Kidney glomerular epithelial cell (primary cell): ENCODE data around the gene GABRG3.
"Not testable (repeated sequence)": the region's sequence is repeated elsewhere in the genome, so short reads cannot be mapped to it uniquely, and the experiment has no call there.

Experiments used
- DNase-seq: peaks from one replicate; lab custom pipeline; 2025; lab: John Stamatoyannopoulos, UW

GABRG3 gene

DNA sequence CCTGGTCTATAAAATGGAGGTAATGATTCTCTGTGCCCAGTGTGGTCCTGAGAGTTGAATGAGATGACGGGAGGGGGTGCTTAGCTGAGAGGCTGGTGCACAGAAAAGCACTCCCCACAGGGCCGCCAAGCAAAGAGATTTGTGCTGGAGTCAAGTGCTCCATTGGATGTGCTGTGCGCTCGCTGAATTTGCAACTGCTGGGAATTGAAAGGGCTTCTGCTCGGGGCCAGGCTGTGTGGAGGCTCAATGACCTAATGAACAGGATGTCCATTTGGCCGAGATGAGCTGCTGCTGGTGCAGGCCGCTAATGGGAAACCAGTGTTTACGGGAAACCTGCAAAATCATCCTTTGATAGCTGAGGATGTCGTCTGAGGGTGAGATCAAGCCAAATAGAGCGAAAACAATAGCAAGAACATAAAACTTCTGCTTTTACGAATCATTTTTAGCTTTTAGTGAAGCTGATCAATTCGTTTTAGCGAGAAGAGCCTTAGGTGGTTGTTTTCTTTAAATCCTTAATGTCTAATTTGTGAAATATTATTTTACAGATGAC, 211.7 kb downstream of the GABRG3 start:
- no peak for DNase-seq

- no peak for DNase-seq
Observed at GRCh38 chr15:27183201-27183600, 212.2 kb downstream of the GABRG3 start.

- DNase-seq = not testable (repeated sequence)
Observed at GRCh38 chr15:27191515-27191914, 220.5 kb downstream of the GABRG3 start.

DNA sequence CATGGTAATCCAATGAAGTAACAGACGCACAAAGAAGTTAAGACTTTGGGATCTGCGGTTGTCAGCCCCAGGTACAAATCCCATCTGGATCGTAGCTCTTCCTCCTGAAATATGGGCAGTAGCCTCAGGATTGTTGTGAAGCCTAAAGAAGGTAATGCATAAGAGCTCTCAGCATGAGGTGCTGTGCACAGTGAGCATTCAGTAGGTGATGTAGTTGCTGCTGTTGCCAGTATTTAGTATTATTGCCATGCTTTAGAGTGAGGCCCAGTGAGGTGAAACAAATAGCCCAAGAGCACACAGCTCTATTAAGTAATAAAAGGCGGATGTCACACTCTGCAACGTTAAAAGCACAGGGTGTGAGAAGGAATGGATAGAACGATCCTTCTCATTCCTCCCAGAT, 225.7 kb downstream of the GABRG3 start:
- no peak for DNase-seq

DNA sequence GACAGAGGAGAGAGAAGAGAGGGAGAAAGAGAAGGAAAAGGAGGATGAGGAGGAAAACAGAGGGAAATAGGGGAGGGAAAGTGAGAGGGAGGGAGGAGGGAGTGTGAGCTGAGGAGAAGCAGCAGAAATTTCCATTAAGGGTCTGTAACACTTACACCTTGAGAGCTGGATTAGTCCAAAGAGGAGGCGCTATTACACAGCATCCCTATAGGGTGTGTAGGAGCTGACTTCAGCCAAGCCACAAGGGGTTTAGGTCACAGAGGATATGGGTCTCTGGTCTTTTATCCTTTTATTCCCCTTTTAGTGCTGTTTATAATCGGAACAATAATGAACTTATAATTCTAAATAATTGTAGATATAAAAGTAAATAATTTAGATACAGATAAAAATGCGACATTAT, 230.4 kb downstream of the GABRG3 start:
- no peak for DNase-seq

- no peak for DNase-seq
Observed at GRCh38 chr15:27210176-27210575, 239.2 kb downstream of the GABRG3 start.

DNA sequence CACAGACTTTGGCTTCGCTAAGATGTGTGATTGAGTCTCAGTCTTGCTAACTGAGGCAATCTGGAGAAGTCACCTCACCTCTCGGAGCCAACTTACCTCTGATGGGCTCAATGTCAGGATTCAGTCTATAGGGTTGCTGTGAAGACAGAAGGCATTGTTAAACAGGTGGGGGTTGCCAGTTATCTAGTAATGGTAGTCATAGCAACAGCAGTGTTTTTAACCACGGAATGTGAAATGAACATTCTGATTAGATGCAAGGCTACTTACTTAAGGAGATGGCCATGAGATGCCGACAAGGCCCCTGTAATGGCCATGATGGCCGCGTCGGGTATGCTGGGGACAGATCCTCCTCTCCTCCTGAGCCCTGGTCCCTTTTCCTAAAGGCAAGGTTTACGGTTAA, 243.1 kb downstream of the GABRG3 start:
- no peak for DNase-seq

- DNase-seq = no peak
Observed at GRCh38 chr15:27214961-27215360, 244.0 kb downstream of the GABRG3 start.

DNA sequence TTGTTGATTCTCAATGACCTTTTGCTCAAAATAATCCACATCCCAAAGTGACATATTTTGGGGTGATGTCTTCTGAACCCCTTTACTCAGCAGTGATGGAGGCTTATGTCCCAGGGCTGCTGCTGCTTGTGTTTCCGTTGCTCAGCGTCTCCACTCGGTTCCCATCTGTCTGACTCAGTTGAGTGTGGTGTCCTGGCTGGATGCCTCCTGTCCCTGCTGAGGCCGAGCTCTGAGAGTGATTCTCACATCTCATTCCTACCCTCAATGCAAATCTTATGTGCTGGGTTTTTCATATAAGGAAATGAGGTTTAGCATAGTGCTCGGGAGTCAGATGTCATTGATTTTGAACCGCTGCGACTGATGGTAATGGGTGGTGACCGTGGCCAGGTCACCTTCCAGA, 247.4 kb downstream of the GABRG3 start:
- DNase-seq = no peak

GRCh38 chr15:27219636-27220035, 248.7 kb downstream of the GABRG3 start:
- DNase-seq = no peak

DNA sequence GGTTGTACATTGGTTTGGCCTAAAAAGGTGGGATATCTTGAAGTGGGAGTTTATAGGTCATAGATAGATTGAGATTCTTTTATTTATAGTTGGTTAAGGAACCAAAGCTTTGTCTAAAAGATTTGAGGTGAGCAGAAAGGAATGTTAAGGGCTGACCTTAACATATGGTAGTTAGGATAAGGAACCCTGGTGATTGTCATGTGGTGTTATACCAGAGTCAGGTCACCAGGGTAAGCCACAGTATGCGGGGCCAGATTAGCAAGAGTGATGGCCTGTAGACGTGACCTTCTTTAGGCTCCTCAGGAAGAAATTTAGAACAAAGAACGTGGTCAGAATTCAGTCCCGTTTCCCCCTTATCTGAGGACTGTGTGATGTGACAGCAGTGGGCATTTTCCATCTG, 249.2 kb downstream of the GABRG3 start:
- no peak for DNase-seq

DNA sequence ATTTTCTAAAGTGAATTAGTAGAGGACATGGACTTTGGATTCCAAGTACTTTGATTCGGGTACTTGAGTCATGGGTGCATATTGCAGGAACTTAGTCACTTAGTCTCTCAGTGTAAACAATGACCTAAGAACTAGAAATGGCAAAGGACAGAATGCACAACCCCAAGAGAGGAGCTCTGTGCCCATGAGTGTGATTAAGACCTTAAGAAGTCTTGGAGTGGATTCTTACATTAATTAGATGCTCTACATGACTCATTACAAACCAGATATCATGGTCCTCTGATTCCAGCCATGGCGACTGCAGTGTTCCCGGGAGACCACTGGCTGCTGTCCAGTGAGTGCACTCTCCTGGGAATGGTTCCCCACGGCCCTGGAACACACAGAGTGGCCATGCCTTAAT, 251.5 kb downstream of the GABRG3 start:
- DNase-seq = peak; percentile 25

GRCh38 chr15:27223179-27223578, 252.2 kb downstream of the GABRG3 start:
- no peak for DNase-seq

DNA sequence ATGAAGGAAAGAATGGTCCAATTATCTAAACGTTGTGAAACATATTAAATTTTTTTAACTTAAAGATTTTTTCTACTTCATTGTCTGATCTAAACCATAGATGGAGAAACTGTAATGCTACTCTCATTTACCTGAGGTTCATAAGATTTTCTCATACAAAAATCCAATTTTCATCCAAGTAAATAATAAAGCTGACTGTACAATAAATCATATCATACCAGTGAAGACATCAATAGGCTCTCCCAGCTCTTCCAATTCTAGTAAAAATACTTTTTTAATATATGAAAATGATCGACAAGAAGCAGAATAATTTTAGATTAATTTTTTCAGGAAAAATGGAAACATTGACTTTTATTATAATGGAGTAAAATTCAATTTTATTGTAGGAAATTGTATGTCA, 260.8 kb downstream of the GABRG3 start:
- no peak for DNase-seq

- DNase-seq = no peak
Observed at GRCh38 chr15:27232876-27233275, 261.9 kb downstream of the GABRG3 start.

DNA sequence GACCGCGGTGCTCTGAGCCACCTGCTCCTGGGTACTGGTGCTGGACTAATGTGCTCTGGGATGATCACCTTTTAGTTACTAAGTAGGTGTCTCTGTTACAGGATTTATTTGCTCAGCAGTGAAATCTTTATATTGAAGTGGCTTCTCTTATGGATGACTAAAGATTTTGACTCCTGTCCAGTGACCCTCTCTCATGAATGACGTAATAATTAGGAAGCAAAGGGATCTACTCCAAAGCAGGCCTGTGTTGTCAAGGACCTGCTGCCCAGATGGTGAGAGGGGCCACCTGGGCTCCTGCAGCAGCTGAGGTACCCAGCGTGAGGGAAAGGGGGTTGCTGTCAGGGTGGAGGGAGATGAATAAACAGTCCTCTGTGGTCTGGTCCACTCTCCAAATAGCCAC, 263.6 kb downstream of the GABRG3 start:
- DNase-seq = no peak

GRCh38 chr15:27235161-27235560, 264.2 kb downstream of the GABRG3 start:
- no peak for DNase-seq

- no peak for DNase-seq
Observed at GRCh38 chr15:27235681-27236080, 264.7 kb downstream of the GABRG3 start.

DNA sequence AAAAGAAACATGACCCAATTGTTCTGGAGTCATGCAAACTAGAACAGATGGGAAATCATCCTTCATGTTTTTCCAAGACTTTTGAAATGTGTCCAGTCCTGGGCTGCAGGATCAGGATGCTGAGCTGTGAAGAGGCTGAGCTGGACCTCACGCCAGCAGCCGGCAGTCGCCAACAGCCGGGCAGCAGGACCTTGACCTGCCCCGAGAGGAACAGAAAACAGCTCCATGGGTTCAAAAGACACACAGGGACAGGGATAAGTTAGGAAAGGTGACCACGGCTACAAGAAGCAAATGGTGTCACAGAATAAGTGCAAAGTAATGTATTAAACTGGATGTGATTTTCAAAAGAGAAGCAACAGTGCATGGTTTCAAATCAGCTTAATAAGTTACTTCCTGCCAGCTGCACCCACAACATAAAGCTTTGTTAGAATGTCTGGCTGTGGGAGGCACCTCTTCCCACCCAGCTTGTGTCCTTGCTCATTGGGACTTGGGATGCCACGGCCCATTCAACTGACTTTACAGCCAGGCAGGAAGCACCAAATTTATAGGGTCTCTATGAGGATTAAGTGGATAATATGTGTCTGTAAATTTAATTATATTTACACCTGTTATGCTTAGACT, 266.4 kb downstream of the GABRG3 start:
- no peak for DNase-seq

DNA sequence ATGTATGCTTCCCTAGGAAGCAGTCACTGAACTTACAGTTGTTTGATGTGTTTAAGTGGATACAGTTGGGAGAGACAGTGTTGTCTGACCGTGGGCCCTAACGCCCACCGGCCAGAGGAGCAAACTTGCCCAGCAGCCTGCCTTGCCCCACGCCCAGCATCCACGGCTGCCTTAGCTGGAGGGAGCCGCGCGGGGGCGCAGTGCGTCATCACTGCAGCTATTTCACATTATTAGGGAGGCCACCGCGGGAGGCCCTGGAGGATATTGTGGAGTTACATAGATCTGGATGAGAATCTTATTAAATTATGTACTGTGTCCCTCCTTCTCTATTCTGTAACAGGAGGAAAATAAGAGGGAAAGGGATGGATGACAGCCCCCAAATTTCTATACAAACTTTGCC, 267.2 kb downstream of the GABRG3 start:
- no peak for DNase-seq

DNA sequence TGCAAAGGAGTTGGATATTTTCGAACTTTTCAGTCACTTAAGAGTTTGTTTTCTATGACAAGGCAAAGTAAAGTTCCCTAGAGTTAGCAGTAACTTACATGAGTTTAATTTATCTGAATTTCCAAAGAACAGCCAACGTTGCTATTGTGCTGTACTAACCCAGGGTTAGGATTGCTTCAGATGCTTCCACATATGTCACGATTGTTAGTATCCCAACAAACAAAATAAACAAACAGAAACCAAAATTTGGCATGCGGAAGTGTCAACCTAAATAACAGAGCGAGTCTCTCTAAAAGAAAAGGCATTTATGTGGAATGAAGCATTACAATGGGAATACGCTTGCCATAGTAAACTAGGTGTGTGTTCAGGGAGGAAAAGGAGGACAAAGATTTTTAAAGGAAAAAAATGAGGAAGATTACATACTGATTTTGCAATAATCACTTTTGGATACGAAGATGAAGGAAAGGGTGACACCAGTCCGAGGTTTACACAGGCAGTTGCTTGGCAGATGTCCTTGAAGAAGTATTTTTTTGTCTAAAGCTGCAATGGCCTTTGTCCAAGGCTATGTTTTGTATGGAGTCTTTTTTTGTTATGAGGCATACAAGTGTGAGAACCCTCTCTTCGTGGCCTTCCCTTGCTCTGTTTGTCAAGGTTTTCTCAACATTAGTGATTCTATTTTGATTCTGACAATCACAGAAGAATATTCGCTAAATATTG, 267.9 kb downstream of the GABRG3 start:
- DNase-seq = no peak

DNA sequence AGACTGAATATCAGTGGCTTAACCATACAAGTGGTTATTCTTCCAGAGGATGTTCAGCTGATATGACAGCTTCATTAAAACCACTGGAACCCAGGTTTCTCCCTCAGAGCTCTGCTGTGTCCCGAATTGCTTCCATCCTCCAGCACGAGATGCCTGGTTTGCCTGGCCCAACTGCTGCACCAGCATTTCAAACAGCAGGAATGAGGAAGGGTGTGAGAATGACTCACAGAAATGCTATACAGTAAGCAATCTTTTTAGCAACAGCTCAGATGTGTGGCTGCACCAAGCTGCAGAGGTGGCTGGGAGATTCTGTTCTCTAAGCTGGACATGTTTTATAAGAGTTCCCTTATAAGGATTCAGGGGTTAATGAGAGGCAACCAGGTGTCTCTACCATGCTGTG, 271.0 kb downstream of the GABRG3 start:
- DNase-seq = no peak

DNA sequence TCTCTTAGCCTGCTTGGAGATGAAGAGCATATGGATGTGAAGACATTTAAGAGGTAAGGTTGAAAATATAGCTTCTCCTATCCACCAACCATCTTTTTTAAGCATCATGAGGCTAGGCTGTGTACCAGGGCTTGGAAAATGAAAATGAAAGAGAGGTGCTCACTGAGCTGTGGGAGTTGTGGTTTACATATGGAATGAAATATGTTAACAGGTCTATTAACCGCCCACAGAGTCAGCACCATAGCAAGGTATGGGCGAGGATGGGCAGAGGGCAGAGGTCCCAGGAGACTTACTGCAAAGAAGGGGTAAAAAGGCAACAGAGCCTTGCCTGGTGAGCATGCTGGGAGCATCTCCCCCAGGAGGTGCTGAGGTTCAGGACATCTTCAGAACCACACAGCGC, 273.1 kb downstream of the GABRG3 start:
- no peak for DNase-seq

GRCh38 chr15:27248251-27248650, 277.3 kb downstream of the GABRG3 start:
- DNase-seq = no peak
